Gastroesophageal sphincter (tissue), 3 donors: ENCODE measurements around the gene FYCO1.

ENCODE experiments used
- CTCF ChIP-seq, 4 experiments: fragments of 200-600 bp in 2 of 4; fragments of 450-650 bp in 2 of 4; sonication (generic) in 1 of 4; IDR thresholded peaks; one replicate each; pipeline ENCODE4 v1.5.1; 2017 to 2019; ENCODE audit warnings: antibody characterized with exemption in 4 of 4, mild to moderate bottlenecking in 2 of 4, moderate library complexity in 2 of 4
- POLR2A ChIP-seq, 2 donors: fragments of 450-650 bp; IDR thresholded peaks; one replicate each; pipeline ENCODE4 v1.6.1; 2017; ENCODE audit warnings: antibody characterized with exemption in 2 of 2, mild to moderate bottlenecking in 2 of 2, moderate library complexity in 1 of 2
- POLR2AphosphoS5 ChIP-seq: sonication (generic); formaldehyde crosslinking; IDR thresholded peaks from one replicate; pipeline ENCODE4 v1.6.1; 2017; ENCODE audit warnings: antibody characterized with exemption

GRCh38 chr3:45937206-45938042 lies 58.2 kb downstream of the FYCO1 start:
- TF ChIP-seq CTCF (IDR thresholded peaks at IDR 0.05) (no peak), POLR2AphosphoS5 (no peak), POLR2A (IDR thresholded peaks at IDR 0.05) (no peak)
